GM15510 (cell line): ENCODE results near the gene KDR.

ENCODE experiments used
- POLR2A ChIP-seq: IDR thresholded peaks from 3 replicates; pipeline ENCODE4 v1.6.1; 2011; ENCODE audit warnings: borderline replicate concordance; ENCODE audit not compliant: insufficient read length; ENCODE audit errors: extremely low read depth

The KDR gene

DNA sequence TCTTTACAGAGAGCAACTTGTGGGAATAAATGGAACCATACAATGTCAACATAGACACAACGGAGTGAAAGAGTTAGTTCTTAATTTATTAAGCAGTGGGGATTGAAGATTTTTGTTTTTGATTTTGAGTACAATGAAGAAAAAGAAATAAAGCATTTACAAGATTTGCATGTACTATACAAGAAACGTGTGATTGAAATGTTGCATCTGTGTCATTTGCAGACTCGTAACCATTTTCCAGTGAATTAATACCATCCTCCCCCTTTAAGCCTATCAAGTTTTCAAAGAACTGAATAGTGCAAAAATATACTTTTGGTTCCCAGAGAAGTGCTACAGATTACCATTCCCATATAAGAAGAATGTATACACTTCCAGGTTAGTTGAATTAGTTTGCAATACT, 8.6 kb upstream of the KDR start:
- TF ChIP-seq POLR2A = no peak

DNA sequence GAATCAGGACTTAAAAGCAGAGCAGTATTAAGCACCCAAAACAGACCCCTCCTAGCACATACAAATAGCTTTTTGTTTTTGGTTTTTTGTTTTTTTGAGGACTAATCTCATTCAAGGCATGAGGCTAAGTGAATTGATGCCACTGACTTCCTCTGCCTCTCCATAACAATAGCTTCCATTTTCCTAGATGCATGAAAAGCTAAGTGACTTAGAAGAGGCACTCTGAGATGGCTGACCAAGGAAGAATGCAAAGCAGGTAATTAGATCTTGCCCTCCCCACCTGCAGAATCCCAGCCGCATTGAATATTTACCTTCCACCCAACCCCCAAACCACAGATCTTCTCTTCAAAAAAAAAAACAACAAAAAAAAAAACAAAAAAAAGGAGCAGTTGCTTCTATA, 7.4 kb upstream of the KDR start:
- no peak for TF ChIP-seq POLR2A

DNA sequence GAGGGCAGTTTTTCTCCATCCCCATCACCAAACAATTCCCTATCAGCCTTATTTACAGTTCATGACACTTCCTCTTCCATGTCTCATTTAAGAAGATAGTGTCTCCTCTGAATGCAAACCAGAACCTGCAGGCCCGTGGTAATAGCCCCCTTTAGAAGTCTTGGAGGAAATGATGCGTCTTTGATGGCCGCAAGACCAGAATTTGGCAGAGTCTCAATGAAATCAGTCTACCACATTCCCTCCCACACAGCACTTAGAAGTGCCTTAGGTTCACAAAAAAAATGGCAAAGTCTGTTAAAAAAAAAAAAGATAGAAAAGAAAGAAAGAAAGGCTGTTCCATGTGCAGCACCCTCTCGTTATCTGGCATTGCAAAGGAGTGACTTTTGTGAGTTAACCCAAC, 2.1 kb upstream of the KDR start:
- no peak for TF ChIP-seq POLR2A

DNA sequence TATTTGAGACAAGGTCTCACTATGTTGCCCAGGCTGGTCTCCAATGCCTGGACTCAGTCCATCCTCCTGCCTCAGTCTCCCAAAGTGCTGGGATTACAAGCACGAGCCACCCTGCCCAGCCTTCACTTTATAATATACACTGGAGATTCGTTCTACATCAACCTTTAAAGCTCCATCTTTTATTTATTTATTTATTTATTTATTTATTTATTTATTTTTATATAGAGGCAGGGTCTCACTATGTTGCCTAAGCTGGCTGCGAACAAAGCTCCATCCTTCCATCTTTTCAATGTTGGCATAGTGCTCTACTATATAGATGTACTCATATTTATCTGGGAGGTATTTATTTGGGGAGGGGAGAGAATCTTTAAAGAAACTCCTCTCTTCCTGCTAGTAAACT, 1.7 kb upstream of the KDR start:
- no peak for TF ChIP-seq POLR2A

DNA sequence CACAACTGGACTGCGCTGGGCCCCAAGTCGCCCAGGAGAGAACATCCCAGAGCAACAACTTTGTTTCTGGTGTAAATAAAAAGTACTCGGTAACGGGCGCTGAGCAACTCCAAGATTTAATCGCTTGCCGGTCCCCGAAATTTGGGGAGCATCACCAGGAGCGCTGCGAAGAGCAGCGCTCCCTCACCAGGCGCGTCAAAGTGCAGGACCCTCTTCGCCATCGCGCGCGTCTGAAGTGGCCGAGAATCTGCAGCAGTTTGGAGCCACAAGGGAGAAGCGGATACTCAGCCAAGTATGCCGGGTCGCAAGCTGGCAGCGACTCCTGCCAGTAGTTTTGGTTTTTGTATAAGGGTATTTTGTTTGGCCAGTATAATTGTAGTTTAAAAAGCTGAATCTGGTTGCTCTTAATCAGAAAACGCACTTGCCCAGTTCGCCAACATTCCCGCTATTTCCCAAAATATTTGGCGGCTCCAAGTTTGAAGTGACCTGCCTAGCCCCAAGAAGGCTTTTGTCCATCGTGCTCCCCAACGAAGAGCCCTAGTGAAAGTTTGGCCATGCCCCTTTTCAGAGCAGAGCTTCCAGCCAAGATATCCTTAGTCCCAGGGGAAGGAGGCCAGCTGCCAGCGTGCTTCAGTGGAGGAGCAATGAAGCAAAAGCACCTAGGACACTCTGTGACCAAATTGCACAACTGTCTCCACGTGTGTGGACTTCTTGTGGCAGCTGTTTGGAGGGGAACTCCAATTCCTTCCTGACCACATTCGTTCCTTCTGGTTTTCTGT, 557 bp upstream of the KDR start:
- no peak for TF ChIP-seq POLR2A

DNA sequence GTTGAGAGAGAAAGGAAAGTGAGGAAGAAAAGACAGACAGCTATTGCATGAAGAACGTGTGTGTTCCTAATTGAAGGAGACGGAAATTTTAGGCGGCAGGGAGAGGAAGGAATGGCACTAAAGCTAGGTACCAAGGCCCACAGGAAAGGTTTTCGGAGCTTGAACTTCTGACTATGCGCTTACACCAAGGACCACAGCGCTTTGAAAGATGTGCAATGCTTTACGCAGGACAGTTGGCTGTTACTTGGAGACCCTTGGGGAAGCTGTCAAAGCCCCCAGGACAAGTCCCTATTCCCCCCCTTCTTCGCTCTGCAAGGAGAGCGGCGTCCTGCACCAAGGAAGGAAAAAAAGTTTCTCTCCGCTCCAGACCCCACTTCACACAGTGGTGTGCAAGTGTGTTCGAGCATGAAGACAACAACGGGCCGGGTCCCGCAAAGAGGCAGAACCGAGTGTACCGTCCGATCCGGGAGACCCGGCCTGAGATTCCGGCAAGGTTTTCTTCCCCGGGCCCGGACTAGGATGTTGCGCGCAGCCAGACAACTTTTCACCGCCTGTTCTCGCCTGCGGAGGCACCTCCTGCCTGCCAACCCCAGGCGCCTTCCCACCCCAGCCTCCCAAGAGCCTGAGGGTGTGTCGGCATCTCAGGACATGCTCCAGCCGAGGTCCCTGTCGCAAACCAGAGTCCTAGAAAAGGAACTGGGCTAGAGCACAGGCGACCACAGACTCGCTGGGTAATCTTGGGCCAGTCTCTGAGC, 896 bp downstream of the KDR start:
- TF ChIP-seq POLR2A = no peak

DNA sequence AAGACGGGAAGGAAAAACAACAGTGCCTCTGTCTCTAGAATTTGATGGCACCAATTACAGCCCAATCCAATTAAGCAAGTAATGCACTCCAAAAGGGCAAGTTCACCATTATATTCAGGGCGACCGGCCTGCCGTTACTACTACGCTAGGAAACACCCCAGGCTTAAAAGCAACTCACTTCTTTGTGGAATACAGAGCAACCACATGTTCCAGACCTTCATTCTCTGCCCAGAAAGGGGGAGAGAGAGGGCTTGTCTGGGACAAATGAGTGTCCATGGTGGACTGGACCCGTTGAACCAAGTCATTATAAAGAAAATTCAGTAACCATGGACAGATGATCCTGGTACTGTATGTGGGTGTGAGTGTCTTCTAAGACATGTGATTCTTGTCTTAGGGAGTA, 1.6 kb downstream of the KDR start:
- TF ChIP-seq POLR2A = no peak

DNA sequence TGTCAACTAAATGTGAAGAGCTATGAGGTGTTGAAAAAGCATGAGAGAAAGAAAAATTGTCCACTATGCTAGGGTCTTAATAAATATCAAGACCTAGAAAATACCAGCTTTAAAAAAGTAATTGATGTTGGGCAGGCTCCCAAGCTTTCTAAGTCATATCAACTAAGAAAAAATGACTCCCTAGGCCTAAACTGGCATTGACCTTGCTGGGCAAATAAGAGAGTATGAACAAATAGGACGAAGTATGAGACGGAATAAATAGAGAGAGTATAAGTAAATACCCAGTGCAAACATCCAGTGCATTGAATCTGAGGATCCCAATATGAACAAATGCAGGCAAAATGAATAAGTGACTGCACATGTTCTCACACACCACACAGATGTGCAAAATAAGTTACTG, 3.2 kb downstream of the KDR start:
- no peak for TF ChIP-seq POLR2A

DNA sequence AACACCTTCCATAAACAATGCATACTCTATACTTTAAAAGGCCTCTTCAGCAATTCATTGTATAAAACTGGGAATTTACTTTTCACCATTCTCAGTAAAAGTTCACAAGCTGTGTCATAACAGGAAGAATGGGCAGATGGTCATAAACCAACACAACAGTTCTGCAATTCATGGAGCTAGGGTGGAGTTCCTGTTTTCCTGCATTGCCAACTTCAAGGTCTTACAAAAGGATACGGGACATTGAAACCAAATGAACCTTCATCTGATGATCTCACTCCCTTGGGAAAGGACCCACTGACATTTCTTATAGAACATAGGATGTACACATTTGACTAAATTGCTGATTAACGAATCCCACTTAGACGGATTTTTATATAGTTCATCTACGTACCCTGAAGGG, 4.1 kb downstream of the KDR start:
- no peak for TF ChIP-seq POLR2A

DNA sequence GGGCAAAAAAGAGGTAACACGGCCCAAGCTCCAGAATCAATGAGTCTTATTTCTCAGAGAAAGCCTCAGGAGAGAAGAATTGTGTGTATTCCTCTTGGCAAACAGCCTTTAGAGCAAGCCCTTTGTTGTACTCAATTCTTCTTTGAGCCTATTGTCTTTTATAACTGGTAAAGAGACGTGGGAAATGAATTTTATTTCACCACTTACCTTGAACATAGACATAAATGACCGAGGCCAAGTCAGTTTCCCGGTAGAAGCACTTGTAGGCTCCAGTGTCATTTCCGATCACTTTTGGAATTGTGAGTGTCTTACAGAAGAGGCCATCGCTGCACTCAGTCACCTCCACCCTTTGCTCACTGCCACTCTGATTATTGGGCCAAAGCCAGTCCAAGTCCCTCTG, 7.0 kb downstream of the KDR start:
- TF ChIP-seq POLR2A = no peak

DNA sequence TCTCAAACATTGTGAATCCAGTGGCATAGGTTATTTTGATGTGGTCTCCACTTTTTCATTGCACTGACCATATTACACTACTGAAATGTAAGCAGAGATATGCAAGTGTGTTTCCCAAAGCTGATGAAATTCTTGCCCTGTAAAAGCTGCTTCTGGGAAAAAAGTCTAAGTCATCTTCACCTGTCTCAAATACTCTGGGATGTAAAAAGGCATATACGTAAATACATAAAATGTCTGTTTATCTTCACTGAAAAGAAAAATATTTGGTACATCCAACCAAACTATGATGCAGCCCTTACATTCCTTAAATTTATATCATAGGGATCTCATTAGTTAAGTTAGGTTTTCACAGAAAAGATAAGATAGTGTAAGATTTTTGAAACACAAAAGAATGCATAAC, 7.9 kb downstream of the KDR start:
- TF ChIP-seq POLR2A = no peak

DNA sequence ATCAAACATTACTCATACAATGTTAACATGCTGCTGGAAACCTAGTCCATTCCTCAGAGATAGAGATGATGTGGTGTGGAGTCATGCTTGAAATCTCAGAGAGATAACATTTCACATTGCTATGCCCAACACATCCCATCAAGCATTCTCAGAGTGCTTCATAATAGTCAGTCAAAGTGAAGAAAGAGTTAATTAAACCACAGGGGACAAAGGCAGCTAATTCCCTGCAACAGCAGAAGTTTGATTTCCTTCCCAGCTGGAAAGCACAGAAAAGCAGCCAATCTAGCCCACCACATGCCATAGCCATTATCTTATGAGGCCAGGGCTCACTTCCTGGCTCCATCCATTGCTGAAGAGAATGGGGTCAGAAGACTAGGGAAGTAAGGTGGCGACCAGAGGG, 8.9 kb downstream of the KDR start:
- TF ChIP-seq POLR2A = no peak

DNA sequence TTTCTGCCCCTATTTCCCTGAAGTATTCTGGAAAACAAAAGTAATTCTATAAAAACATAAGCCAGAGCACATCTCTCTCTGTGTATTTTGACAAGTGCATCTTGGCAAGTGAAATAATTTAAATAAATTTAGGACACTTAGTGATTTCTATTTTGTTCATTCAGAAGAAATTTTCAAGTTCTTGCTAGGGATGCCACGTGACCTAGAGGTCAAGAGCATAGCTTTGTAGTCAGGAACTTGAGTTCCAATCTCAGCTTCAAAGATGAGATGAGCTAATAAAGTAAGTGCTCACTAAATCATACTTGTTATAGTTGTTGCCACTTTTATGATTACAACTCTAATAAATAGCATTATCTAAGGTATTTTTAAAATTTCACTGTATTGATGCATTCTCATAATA, 13.8 kb downstream of the KDR start:
- no peak for TF ChIP-seq POLR2A

DNA sequence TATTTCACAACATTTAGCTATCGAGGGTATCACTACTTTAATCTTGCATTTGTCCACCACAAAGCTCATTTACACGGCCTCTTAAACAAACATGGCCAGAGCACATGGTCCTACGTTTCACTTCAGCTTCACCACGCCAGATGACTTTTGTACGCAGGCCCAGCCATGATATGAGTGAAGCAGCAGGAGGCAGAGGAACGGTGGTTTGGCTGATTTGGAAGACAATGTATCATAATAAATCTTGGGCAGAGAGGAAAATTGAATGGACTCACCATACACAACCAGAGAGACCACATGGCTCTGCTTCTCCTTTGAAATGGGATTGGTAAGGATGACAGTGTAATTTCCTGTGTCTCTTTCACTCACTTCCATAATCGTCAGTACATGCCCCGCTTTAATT, 15.3 kb downstream of the KDR start:
- no peak for TF ChIP-seq POLR2A

DNA sequence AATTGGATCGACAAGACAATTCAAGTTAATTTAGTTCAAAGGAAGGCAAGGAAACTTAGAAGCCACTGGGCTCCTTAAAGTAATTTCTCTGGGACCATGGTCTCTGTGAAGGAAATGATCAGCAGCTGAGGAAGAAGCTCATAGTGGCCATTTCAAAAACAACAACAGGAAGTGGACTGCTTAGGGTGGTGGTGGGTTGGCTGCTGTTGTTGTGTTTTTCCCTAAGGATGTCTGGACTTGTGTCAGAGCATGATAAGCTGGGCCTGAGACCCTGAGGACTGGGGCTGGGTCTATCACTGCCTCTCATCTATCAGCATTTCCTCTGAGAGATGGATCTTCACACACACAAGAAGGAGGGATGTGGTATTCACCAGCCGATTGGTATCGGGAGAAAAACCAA, 18.3 kb downstream of the KDR start:
- no peak for TF ChIP-seq POLR2A

DNA sequence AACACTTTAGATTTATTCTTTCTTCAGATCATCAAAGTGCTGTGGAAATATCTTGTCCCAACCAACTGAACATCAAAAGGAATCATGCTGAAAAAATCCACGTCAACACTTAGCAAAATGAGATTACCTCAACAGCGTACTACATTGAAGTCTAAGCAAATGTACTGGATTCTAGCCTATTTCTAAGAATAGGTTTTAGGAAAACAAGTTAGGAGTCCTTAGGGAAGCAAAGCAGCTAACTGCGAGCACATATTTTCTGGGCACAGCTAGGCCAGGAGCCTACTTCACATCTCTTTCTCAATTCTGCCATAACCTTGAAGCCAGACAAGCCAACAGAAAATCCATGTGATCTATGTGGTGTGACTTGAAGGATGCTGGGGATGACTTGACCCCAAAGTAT, 22.2 kb downstream of the KDR start:
- TF ChIP-seq POLR2A = no peak
